Measurements from ENCODE around the gene C17orf107.
"Not testable (repeated sequence)": the region's sequence is repeated elsewhere in the genome, so short reads cannot be mapped to it uniquely, and the experiment has no call there.

C17orf107 gene

GRCh38 chr17:4908301-4908700 lies 9.0 kb downstream of the C17orf107 start:
- in situ Hi-C loops (cut with HindIII; ENCODE audit: low pct_unique_long_range_greater_than_20kb, low sequenced_read_pairs): no loop called here
- peak in 1 of 2 experiments; percentile 59 for DNase-seq (ENCODE audit: low read depth in 1 of 2, low spot score in 1 of 2)
- no peak for TF ChIP-seq JUND (IDR thresholded peaks at IDR 0.05; ENCODE audit: low read depth)

- TF ChIP-seq JUND (IDR thresholded peaks at IDR 0.05; ENCODE audit: low read depth): no peak
- in situ Hi-C loops (cut with HindIII; ENCODE audit: low pct_unique_long_range_greater_than_20kb, low sequenced_read_pairs): no loop called here
- peak in 1 of 2 experiments; percentile 91 for DNase-seq (ENCODE audit: low read depth in 1 of 2, low spot score in 1 of 2)
These were observed 9.6 kb downstream of the C17orf107 start for GRCh38 chr17:4908711-4909496.

- DNase-seq (ENCODE audit: low read depth in 1 of 2, low spot score in 1 of 2): peak in 1 of 2 experiments; percentile 32
- in situ Hi-C loops (cut with HindIII; ENCODE audit: low pct_unique_long_range_greater_than_20kb, low sequenced_read_pairs): no loop called here
These were observed 14.7 kb downstream of the C17orf107 start for GRCh38 chr17:4913994-4914393.

GRCh38 chr17:4914551-4914950 lies 15.2 kb downstream of the C17orf107 start:
- in situ Hi-C loops (cut with HindIII; ENCODE audit: low pct_unique_long_range_greater_than_20kb, low sequenced_read_pairs); DNase-seq (ENCODE audit: low read depth in 1 of 2, low spot score in 1 of 2): not testable (repeated sequence)

More at GRCh38 chr17:4913994-4914393, 14.7 kb downstream of the C17orf107 start:
- TF ChIP-seq JUND (IDR thresholded peaks at IDR 0.05; ENCODE audit: low read depth): no peak

- no peak for DNase-seq (ENCODE audit: low read depth in 1 of 2, low spot score in 1 of 2)
- in situ Hi-C loops (cut with HindIII; ENCODE audit: low pct_unique_long_range_greater_than_20kb, low sequenced_read_pairs): no loop called here
- no peak for TF ChIP-seq JUND (IDR thresholded peaks at IDR 0.05; ENCODE audit: low read depth)
These were observed 20.2 kb downstream of the C17orf107 start for GRCh38 chr17:4919511-4920047.

GRCh38 chr17:4920351-4921048 lies 21.2 kb downstream of the C17orf107 start:
- in situ Hi-C loops (cut with HindIII; ENCODE audit: low pct_unique_long_range_greater_than_20kb, low sequenced_read_pairs): no loop called here
- no peak for TF ChIP-seq JUND (IDR thresholded peaks at IDR 0.05; ENCODE audit: low read depth)
- DNase-seq (ENCODE audit: low read depth in 1 of 2, low spot score in 1 of 2): no peak

- in situ Hi-C loops (cut with HindIII; ENCODE audit: low pct_unique_long_range_greater_than_20kb, low sequenced_read_pairs): no loop called here
- DNase-seq (ENCODE audit: low read depth in 1 of 2, low spot score in 1 of 2): no peak
- no peak for TF ChIP-seq JUND (IDR thresholded peaks at IDR 0.05; ENCODE audit: low read depth)
These were observed 22.0 kb downstream of the C17orf107 start for GRCh38 chr17:4921320-4921719.

GRCh38 chr17:4926577-4927335 lies 27.4 kb downstream of the C17orf107 start:
- in situ Hi-C loops (cut with HindIII; ENCODE audit: low pct_unique_long_range_greater_than_20kb, low sequenced_read_pairs); DNase-seq (ENCODE audit: low read depth in 1 of 2, low spot score in 1 of 2): not testable (repeated sequence)

- DNase-seq (ENCODE audit: low read depth in 1 of 2, low spot score in 1 of 2): no peak
- in situ Hi-C loops (cut with HindIII; ENCODE audit: low pct_unique_long_range_greater_than_20kb, low sequenced_read_pairs): no loop called here
- no peak for TF ChIP-seq JUND (IDR thresholded peaks at IDR 0.05; ENCODE audit: low read depth)
These were observed 29.5 kb downstream of the C17orf107 start for GRCh38 chr17:4928881-4929280.

- TF ChIP-seq JUND (IDR thresholded peaks at IDR 0.05; ENCODE audit: low read depth): no peak
- DNase-seq (ENCODE audit: low read depth in 1 of 2, low spot score in 1 of 2): no peak
- in situ Hi-C loops (cut with HindIII; ENCODE audit: low pct_unique_long_range_greater_than_20kb, low sequenced_read_pairs): no loop called here
These were observed 32.6 kb downstream of the C17orf107 start, which contains the start of gene GP1BA for GRCh38 chr17:4931963-4932362. Gene GP1BA, plus strand, starts transcription at chr17:4932277. Its CDS starts 328 bp downstream, at chr17:4932605.

GRCh38 chr17:4932756-4933155 lies 33.4 kb downstream of the C17orf107 start:
- DNase-seq (ENCODE audit: low read depth in 1 of 2, low spot score in 1 of 2): no peak
- in situ Hi-C loops (cut with HindIII; ENCODE audit: low pct_unique_long_range_greater_than_20kb, low sequenced_read_pairs): no loop called here
- TF ChIP-seq JUND (IDR thresholded peaks at IDR 0.05; ENCODE audit: low read depth): no peak

GRCh38 chr17:4933646-4934045 lies 34.3 kb downstream of the C17orf107 start:
- DNase-seq (ENCODE audit: low read depth in 1 of 2, low spot score in 1 of 2): no peak

More at GRCh38 chr17:4933646-4934045, 34.3 kb downstream of the C17orf107 start:
- no peak for TF ChIP-seq JUND (IDR thresholded peaks at IDR 0.05; ENCODE audit: low read depth)
- in situ Hi-C loops (cut with HindIII; ENCODE audit: low pct_unique_long_range_greater_than_20kb, low sequenced_read_pairs): no loop called here
